ENCODE data around the gene ARHGAP23.

ARHGAP23 gene

DNA sequence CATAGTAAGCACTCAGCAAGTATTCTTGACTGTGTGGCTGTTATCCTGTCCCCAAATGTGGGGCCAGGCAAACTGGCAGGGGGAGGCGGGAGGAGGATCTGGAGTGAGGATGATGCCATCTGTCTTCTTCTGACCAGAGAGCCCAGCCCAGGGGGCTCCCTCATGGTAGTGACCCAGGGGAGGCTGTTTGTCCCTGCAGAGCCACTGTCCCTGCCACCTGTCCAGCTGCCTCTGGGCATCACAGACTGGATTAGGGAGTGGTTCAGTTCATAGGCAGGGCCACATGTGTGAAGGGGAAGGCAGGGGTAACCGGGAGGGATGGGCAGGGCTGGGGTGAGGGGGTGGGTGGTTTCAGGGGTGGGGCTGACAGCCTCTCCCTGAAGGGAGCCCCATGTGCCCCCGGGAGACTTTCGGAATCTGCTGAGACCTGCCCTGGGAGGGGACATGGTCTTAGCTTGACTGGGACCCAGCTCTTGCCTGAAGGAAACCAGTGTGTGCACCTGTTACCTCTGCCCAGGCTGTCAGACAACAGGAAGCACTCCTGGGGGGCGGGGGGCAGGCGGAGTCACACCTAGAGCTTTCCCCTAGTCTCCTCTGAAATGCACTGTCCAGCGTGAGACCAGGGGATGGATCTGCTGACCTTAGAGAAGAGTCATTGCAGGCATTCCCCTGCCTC, 15.2 kb downstream of the ARHGAP23 start:
- DNase-seq, result no peak

DNA sequence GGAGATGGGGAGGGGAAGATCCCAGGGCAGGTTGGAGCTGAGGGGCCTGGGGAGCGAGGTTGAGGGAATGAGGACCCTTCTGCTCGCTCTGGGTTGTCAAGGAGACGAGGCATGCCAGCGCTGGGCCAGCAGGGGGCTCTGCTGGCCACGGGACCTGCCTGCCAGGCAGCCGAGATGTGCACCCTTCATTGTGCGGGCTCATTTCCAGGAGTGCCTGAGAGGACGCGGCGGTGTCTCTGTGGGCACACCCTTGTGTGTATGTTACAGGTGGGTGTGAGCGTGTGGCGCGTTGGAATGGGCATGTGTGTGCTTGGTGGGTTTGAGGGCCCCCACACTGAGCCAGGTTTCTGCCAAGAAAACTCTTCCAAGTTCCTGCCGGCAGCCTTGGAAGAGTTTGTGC, 15.9 kb downstream of the ARHGAP23 start:
- peak; percentile 53 to 60 for DNase-seq

- no peak for DNase-seq
Measured at GRCh38 chr17:38447502-38448085, 19.3 kb downstream of the ARHGAP23 start.

DNA sequence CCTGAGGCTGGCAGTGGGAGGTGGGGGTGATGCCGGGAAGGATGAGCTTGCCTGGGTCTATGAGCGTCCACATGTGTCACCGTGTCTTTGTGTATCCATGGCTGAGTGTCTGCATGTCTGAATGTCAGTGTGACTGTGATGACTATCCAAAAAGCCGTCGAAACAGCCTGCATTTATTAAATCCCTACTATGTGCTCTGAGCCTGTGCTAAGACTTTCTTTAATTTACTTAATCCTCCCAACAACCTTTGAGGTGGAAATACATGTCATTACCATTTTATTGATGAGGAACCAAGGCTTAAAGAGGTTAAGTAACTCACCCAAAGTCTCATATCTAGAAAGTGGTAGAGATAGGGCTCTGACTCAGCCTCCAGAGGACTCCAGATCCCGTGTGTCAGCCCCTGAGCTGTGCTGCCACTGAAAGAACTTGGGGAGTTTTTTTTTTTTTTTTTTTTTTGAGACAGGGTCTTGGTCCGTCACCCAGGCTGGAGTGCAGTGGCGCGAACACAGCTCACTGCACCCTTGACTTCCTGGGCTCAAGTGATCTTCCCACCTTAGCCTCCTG, 20.0 kb downstream of the ARHGAP23 start:
- DNase-seq, result no peak

DNA sequence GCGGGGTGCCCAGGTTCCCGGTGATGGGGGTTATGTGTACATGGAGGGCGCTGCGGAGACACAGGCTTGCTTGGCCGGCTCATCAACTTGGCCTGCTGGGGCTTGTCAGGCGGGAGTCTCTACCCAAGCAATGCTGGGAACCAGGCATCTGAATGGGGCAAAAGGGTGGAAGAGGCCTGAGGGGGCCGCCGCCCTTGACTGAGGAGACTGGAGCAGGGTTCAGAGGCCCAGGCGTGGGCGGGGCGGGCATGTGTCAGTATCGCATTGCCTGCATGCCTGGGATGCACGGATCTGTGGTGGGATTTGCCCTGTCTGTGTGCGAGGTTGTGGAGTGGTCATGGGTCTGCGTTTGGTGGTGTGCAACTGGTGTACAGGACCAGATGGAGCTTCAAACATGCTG, 21.1 kb downstream of the ARHGAP23 start:
- no peak for DNase-seq

GRCh38 chr17:38450557-38451029, 22.3 kb downstream of the ARHGAP23 start:
- no peak for DNase-seq

GRCh38 chr17:38451030-38451839, 23.0 kb downstream of the ARHGAP23 start:
- DNase-seq, result no peak

GRCh38 chr17:38451840-38452529, 23.7 kb downstream of the ARHGAP23 start:
- DNase-seq, result no peak

DNA sequence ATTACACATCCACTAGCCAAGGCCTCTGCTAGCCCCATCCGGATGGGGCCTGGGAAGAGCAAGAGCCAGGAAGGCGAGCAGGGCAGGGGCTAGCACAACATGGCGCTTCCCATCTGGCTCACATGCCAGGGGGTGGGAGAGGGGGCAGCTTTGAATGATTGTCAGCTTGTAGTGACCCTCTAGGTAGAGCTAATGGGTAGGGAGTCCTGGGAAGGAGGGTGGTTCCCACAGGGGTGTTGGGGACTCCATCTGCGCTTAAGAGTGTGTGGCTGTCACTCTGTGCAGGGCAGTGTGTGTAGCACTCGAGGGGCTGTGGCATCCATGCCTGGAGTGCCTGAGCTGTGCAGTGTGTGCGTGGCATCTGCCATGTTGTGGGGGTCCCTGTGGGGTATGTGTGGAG, 24.5 kb downstream of the ARHGAP23 start:
- no peak for DNase-seq

DNA sequence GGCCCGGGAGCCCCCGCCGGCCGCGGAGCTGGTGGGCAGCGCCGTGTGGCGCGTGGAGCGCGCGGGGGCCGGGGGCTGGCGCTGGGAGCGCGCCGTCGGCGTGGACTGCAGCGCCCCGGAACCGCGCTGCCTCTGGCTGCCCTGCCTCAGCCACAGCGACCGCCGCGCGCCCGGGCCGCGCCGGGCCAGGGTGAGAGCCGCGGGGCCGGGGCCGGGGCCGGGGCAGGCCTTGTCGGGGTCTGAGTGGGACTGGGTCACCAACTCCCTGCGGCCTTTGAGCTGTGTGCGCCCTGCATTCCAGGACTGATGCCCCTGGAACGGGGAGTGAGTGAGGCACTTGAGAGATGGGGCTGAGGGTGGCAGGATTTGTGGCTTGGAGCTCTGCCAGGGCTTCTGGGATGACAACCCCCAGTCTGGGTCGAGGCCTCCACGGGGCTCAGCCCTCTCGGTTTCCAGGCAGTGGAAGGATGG, 25.7 kb downstream of the ARHGAP23 start:
- DNase-seq, result no peak

- DNase-seq, result no peak
Measured at GRCh38 chr17:38454532-38454931, 26.3 kb downstream of the ARHGAP23 start.

- no peak for DNase-seq
Measured at GRCh38 chr17:38455288-38455915, 27.1 kb downstream of the ARHGAP23 start.

GRCh38 chr17:38456031-38456815, 28.0 kb downstream of the ARHGAP23 start:
- no peak for DNase-seq

DNA sequence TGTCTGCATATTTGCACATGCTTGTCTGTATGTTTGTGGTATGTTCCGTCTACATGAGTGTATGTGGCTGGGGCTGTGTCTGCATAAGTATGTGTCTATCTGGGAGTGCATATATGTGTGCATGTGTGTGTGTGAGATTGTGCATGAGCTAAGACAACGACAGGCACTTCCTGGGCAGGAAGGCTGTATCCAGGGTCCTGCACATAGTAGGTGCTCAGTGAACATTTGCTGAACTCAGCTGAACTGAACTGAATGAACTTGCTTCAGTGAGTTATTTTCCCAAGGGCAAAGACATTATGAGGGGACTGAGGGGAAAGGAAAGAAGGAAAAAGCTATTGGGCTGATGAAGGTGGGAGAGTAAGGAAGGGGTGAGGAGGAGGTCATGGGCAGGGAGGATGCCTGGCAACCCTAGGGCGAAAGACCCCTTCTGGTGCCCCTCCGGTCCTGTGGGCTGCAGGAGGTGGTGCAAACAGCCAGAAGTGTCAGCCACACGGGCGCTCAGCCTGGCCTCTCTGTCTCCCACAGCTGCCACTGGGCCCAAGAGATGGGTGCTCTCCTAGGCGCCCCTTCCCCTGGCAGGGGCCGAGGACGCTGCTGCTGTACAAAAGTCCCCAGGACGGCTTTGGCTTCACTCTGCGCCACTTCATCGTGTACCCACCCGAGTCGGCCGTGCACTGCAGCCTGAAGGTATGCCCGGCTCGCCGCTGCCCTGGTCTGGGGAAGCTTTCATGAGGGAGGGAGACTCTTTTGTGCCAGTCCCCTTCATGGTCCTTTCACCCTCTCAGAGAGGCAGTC, 29.5 kb downstream of the ARHGAP23 start:
- DNase-seq, result no peak

GRCh38 chr17:38458521-38458920, 30.3 kb downstream of the ARHGAP23 start:
- DNase-seq, result no peak

- no peak for DNase-seq
Measured at GRCh38 chr17:38459567-38459966, 31.3 kb downstream of the ARHGAP23 start.

GRCh38 chr17:38460082-38460715, 31.9 kb downstream of the ARHGAP23 start:
- DNase-seq, result no peak

- DNase-seq, result no peak
Measured at GRCh38 chr17:38460716-38461630, 32.7 kb downstream of the ARHGAP23 start.

DNA sequence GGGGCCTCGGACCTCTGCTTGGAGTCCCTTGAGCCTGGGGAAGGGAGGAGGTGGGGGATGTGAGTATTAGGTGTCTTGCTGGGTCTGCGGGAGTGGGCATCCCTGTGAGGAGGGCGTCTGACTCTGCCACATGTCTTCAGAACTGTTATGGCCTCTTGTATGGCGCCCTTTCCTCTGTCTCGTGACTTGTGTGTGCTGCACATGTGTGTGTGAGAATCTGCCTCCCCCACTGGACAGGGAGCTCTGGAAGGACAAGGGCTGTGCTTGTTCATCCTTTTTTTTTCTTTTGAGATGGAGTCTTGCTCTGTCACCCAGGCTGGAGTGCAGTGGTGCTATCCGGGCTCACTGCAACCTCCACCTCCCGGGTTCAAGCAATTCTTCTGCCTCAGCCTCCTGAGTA, 33.4 kb downstream of the ARHGAP23 start:
- no peak for DNase-seq

All from stimulated activated CD4-positive, alpha-beta T cell treated with anti-CD3 and anti-CD28 coated beads, Interleukin-4, amount 100 ng/mL, for 4 hours (primary cell).